Stimulated activated CD8-positive, alpha-beta memory T cell treated with anti-CD3 and anti-CD28 coated beads, Interleukin-2, amount 100 ng/mL, for 1 hour (primary cell): ENCODE measurements around the gene ZFYVE28.

Source experiments
- DNase-seq, 2 donors: peaks; one replicate each; pipeline ENCODE4 v3.0.0-alpha.2; 2020; ENCODE audit warnings: low read depth in 2 of 2

ZFYVE28 gene

GRCh38 chr4:2411786-2412510 lies 6.5 kb downstream of the ZFYVE28 start:
- no peak for DNase-seq

GRCh38 chr4:2409381-2409783 lies 9.1 kb downstream of the ZFYVE28 start:
- no peak for DNase-seq

- DNase-seq = no peak
Measured at GRCh38 chr4:2408976-2409375, 9.5 kb downstream of the ZFYVE28 start.

GRCh38 chr4:2408401-2408958 lies 10.0 kb downstream of the ZFYVE28 start:
- no peak for DNase-seq

- DNase-seq = no peak
Measured at GRCh38 chr4:2407991-2408342, 10.5 kb downstream of the ZFYVE28 start.

- DNase-seq = no peak
Measured at GRCh38 chr4:2406920-2407319, 11.5 kb downstream of the ZFYVE28 start.

GRCh38 chr4:2406406-2406805 lies 12.0 kb downstream of the ZFYVE28 start:
- no peak for DNase-seq

- DNase-seq = no peak
Measured at GRCh38 chr4:2402941-2403340, 15.5 kb downstream of the ZFYVE28 start.

GRCh38 chr4:2402048-2402842 lies 16.2 kb downstream of the ZFYVE28 start:
- no peak for DNase-seq

GRCh38 chr4:2401610-2401983 lies 16.8 kb downstream of the ZFYVE28 start:
- no peak for DNase-seq

- DNase-seq = no peak
Measured at GRCh38 chr4:2400841-2401609, 17.4 kb downstream of the ZFYVE28 start.

GRCh38 chr4:2399631-2400190 lies 18.7 kb downstream of the ZFYVE28 start:
- no peak for DNase-seq

GRCh38 chr4:2399216-2399615 lies 19.2 kb downstream of the ZFYVE28 start:
- DNase-seq = no peak

GRCh38 chr4:2397596-2398379 lies 20.7 kb downstream of the ZFYVE28 start:
- no peak for DNase-seq

GRCh38 chr4:2396781-2397368 lies 21.6 kb downstream of the ZFYVE28 start:
- DNase-seq = no peak

GRCh38 chr4:2395584-2395983 lies 22.9 kb downstream of the ZFYVE28 start:
- DNase-seq = no peak

- DNase-seq = no peak
Measured at GRCh38 chr4:2395038-2395437, 23.4 kb downstream of the ZFYVE28 start.

- no peak for DNase-seq
Measured at GRCh38 chr4:2394528-2394927, 23.9 kb downstream of the ZFYVE28 start.

GRCh38 chr4:2393353-2394270 lies 24.8 kb downstream of the ZFYVE28 start:
- no peak for DNase-seq
